Right atrium auricular region (tissue), 2 donors: Measurements from ENCODE around the gene PHIP. TPM values are rescaled to one million over a fixed set of nuclear protein-coding genes. Genes with fewer than 3 reads are reported as not detected.
"Not testable (repeated sequence)": the region's sequence is repeated elsewhere in the genome, so short reads cannot be mapped to it uniquely, and the experiment has no call there.

Experiments used
- DNase-seq: peaks from one replicate; pipeline ENCODE4 v3.0.0-alpha.2; 2019; ENCODE audit warnings: low spot score
- H3K27ac ChIP-seq, 2 donors: fragments of 200-600 bp; sonication (generic); 1 replicate in 1 of 2; 2 replicates in 1 of 2; pipeline ENCODE4 v1.5.1; 2016 to 2019
- H3K27me3 ChIP-seq, 2 donors: fragments of 200-600 bp; sonication (generic); one replicate each; pipeline versions ENCODE4 v1.5.1 to v1.6.0; 2017 to 2019
- H3K36me3 ChIP-seq: fragments of 200-600 bp; sonication (generic); one replicate; pipeline ENCODE4 v1.5.1; 2016
- H3K4me1 ChIP-seq, 2 donors: fragments of 200-600 bp; sonication (generic); one replicate each; pipeline versions ENCODE4 v1.5.1 to v1.6.0; 2017 to 2019
- H3K4me3 ChIP-seq, 2 donors: fragments of 200-600 bp; sonication (generic); 1 replicate in 1 of 2; 2 replicates in 1 of 2; pipeline ENCODE4 v1.5.1; 2017 to 2019; ENCODE audit warnings: mild to moderate bottlenecking in 1 of 2, moderate library complexity in 1 of 2
- H3K9me3 ChIP-seq, 2 donors: fragments of 200-600 bp; sonication (generic); one replicate each; pipeline ENCODE4 v1.5.1; 2019
- total RNA-seq, 2 donors: library from RNA; depleted of rRNA; stranded (reverse); fragments of >200 nt; gene quantifications; one replicate each; pipeline ENCODE4 v1.1.0, GENCODE V29; 2016
- TF ChIP-seq, protein P1 (sequence below), 2 donors: fragments of 200-600 bp; sonication (generic); IDR thresholded peaks; one replicate each; pipeline ENCODE4 v1.5.1; 2019; ENCODE audit warnings: antibody characterized with exemption in 2 of 2

The PHIP gene
- total RNA-seq, 2 donors from 2014 or later = 15.2 to 15.3 TPM

DNA sequence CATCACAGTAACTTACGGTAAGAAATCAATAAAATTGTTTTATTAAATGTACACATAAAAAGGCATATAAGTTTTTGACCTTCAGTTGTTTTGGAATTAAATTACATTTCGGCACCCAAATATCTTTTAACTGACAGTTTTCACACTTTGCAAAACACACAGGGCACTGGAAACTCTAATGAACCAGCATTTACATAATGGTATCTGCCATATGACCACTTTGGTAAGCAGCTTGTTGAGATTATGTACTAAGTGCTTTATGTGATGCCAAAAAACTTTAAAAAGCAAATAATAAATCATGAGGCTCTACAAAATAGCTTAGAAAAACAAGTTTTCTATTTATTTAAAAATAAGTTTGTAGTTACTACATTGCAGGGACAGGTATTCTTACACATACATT lies 142.5 kb downstream of the PHIP start:
- TF ChIP-seq, protein P1, sequence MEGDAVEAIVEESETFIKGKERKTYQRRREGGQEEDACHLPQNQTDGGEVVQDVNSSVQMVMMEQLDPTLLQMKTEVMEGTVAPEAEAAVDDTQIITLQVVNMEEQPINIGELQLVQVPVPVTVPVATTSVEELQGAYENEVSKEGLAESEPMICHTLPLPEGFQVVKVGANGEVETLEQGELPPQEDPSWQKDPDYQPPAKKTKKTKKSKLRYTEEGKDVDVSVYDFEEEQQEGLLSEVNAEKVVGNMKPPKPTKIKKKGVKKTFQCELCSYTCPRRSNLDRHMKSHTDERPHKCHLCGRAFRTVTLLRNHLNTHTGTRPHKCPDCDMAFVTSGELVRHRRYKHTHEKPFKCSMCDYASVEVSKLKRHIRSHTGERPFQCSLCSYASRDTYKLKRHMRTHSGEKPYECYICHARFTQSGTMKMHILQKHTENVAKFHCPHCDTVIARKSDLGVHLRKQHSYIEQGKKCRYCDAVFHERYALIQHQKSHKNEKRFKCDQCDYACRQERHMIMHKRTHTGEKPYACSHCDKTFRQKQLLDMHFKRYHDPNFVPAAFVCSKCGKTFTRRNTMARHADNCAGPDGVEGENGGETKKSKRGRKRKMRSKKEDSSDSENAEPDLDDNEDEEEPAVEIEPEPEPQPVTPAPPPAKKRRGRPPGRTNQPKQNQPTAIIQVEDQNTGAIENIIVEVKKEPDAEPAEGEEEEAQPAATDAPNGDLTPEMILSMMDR (IDR thresholded peaks at IDR 0.05) = no peak
- H3K4me3 ChIP-seq = no peak overlapping the region
- no peaks in the 10 kb centered on the region for H3K27me3 ChIP-seq
- peaks cover 0 to 10% of the 10 kb centered on the region in 2 donors for H3K9me3 ChIP-seq
- peaks cover 0 to 7% of the 10 kb centered on the region in 2 donors for H3K4me1 ChIP-seq
- H3K36me3 ChIP-seq = peaks cover under 1% of the 10 kb centered on the region
- H3K27ac ChIP-seq = no peak overlapping the region
- DNase-seq = no peak

DNA sequence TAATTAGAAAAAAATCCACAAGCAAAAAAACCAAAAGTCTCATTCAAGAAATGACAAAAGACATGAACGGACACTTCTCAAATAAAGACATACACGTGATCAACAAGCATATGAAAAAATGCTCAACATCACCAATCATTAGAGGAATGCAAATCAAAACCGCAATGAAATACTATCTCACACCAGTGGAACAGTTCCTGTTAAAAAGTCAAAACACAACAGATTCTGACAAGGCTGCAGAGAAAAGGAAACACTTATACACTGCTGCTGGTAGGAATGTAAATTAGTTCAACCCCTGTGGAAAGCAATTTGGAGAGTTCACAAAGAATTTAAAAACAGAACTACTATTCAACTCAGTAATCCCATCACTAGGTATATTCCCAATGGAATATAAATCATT lies 152.7 kb downstream of the PHIP start:
- TF ChIP-seq, protein P1 (IDR thresholded peaks at IDR 0.05) = no peak
- no peaks in the 10 kb centered on the region for H3K4me1 ChIP-seq
- H3K36me3 ChIP-seq = no peaks in the 10 kb centered on the region
- no peak for DNase-seq
- H3K27ac ChIP-seq = no peak overlapping the region
- no peak overlapping the region for H3K4me3 ChIP-seq
- H3K27me3 ChIP-seq = no peaks in the 10 kb centered on the region
- peaks cover 0 to 18% of the 10 kb centered on the region in 2 donors for H3K9me3 ChIP-seq

DNA sequence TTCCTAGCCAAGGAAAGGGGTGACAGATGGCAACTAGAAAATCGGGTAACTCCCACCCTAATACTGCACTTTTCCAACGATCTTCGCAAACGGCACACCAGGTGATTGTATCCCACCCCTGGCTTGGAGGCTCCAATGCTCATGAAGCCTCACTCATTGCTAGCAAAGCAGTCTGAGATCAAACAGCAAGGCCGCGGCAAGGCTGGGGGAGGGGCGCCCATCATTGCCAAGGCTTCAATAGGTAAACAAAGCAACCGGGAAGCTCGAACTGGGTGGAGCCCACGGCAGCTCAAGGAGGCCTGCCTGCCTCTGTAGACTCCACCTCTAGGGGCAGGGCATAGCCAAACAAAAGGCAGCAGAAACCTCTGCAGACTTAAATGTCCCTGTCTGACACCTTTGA lies 156.9 kb downstream of the PHIP start:
- H3K27ac ChIP-seq, H3K4me3 ChIP-seq, DNase-seq, H3K27me3 ChIP-seq, H3K36me3 ChIP-seq, H3K4me1 ChIP-seq: not testable (repeated sequence)
- peaks cover 0 to 30% of the 10 kb centered on the region in 2 donors for H3K9me3 ChIP-seq

DNA sequence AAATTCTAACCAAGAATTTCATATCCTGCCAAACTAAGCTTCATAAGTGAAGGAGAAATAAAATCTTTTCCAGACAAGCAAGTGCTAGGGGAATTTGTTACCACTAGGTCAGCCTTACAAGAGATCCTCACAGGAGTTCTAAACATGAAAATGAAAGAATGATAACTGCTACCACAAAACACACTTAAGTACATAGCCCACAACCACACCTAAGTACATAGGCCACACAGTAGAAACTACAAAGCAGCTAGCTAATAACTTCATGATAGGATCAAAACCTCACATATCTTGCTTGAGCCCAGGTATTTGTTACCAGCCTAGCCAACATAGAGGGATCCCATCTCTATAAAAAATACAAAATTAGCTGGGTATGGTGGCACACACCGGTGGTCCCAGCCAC lies 160.3 kb downstream of the PHIP start:
- H3K9me3 ChIP-seq = peaks cover 0 to 24% of the 10 kb centered on the region in 2 donors
- H3K4me1 ChIP-seq = no peaks in the 10 kb centered on the region
- no peak for DNase-seq
- no peaks in the 10 kb centered on the region for H3K27me3 ChIP-seq
- H3K27ac ChIP-seq = no peak overlapping the region
- TF ChIP-seq, protein P1 (IDR thresholded peaks at IDR 0.05) = no peak
- H3K36me3 ChIP-seq = no peaks in the 10 kb centered on the region
- H3K4me3 ChIP-seq = no peak overlapping the region

DNA sequence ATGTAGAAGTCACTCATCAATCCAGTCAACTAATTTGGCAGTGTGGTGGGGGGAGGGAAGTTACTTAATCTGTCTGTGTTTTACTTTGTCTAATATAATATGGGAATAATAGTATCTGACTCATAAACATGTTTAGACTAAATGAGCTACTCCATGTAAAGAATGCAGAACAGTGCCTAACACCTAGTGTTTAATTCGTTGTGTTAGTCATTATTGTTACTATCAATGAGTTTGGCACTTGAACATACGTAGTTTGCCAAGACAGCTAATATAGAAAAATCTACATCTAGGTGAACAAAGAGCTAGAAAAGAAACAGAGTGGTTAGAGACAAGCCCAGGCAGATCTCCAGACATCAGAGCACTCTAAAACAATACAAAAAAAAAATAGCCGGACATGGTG lies 161.6 kb downstream of the PHIP start:
- TF ChIP-seq, protein P1 (IDR thresholded peaks at IDR 0.05) = no peak
- Histone ChIP-seq H3K27ac (no peak overlapping the region), H3K9me3 (peaks cover 0 to 24% of the 10 kb centered on the region in 2 donors), H3K27me3 (no peaks in the 10 kb centered on the region), H3K36me3 (no peaks in the 10 kb centered on the region), H3K4me3 (no peak overlapping the region), H3K4me1 (no peaks in the 10 kb centered on the region)
- DNase-seq = no peak

DNA sequence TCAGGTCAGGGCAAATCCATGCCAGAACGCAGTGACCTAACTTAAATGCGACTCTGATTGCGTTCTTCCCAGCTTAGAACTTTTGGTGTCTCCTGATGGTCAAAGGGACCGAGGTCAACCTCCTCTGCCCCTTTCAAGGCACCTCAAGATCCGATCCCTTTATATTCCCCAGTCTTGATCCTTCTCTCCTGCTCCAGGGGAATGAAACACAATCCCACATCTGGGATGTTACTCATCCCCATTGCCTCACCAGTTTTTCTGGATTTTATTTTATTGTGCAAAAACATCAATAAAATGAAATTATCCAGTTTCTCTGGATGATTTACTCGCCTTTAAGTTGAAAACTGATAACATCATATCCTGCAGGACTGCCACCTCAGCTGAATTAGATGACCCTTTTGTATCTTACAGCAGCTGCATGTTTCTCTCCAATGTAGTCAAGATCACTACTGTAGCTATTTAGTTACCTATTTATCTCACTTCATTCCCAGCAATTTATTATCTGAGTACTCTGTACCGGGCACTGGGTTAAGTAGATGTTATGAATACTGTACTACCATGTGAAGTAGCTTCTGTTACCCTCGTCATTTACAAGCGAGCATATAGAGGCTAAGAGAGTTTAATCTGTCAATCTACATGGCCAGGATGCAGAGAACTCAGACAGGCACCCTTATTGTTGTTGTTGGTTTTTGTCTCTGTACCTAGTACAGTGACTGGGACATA lies 166.7 kb downstream of the PHIP start:
- no peaks in the 10 kb centered on the region for H3K36me3 ChIP-seq
- no peak for DNase-seq
- H3K27me3 ChIP-seq = no peaks in the 10 kb centered on the region
- no peaks in the 10 kb centered on the region for H3K9me3 ChIP-seq
- H3K4me3 ChIP-seq = peak overlapping the region in 1 of 2 donors; percentile 60
- TF ChIP-seq, protein P1 (IDR thresholded peaks at IDR 0.05) = no peak
- H3K4me1 ChIP-seq = peaks cover 0 to 13% of the 10 kb centered on the region in 2 donors
- no peak overlapping the region for H3K27ac ChIP-seq
